Measurements from ENCODE around the gene CENPM.

Gene CENPM

DNA sequence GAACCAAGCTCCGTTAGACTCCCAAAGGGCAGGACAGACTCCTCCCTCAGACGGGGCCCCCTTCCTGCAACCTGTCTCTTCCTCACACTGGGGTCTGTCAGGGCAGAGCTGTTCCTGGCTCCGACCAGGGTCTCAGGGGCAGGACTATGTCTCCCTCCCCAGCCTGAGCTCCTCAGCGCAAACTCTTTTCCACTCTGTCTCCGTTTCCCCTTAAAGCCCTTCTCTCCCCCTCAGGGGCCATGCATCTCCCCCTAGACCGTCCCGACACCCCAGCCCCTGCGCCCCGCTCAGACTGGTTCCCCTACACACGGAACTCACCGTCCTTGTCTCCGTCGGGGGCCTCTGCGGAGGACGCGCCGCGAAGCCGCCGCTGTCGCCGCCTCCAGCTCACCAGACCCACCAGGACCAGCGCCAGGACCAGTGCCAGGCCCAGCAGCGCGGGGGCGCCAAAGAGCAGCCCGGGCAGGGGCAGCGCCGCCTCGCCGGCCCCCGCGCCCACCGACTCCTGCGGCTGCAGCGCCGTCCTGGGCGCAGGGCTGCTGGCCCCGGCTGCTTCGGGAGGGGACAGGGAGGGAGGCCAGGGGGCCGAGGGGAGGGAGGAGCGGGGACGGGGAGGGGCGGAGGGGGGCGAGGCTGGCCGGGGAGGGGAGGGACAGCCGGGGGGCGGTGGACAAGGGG, 21.0 kb downstream of the CENPM start:
- DNase-seq (ENCODE audit: low read depth): no peak
- peak overlapping the region; percentile 18 for H3K4me3 ChIP-seq (ENCODE audit: control insufficient read depth, low read depth, low read length)
- TF ChIP-seq, protein P1, sequence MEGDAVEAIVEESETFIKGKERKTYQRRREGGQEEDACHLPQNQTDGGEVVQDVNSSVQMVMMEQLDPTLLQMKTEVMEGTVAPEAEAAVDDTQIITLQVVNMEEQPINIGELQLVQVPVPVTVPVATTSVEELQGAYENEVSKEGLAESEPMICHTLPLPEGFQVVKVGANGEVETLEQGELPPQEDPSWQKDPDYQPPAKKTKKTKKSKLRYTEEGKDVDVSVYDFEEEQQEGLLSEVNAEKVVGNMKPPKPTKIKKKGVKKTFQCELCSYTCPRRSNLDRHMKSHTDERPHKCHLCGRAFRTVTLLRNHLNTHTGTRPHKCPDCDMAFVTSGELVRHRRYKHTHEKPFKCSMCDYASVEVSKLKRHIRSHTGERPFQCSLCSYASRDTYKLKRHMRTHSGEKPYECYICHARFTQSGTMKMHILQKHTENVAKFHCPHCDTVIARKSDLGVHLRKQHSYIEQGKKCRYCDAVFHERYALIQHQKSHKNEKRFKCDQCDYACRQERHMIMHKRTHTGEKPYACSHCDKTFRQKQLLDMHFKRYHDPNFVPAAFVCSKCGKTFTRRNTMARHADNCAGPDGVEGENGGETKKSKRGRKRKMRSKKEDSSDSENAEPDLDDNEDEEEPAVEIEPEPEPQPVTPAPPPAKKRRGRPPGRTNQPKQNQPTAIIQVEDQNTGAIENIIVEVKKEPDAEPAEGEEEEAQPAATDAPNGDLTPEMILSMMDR (IDR thresholded peaks at IDR 0.05; ENCODE audit: control insufficient read depth, insufficient read depth, low read depth, low read length, missing control alignments): peak; percentile 56

DNA sequence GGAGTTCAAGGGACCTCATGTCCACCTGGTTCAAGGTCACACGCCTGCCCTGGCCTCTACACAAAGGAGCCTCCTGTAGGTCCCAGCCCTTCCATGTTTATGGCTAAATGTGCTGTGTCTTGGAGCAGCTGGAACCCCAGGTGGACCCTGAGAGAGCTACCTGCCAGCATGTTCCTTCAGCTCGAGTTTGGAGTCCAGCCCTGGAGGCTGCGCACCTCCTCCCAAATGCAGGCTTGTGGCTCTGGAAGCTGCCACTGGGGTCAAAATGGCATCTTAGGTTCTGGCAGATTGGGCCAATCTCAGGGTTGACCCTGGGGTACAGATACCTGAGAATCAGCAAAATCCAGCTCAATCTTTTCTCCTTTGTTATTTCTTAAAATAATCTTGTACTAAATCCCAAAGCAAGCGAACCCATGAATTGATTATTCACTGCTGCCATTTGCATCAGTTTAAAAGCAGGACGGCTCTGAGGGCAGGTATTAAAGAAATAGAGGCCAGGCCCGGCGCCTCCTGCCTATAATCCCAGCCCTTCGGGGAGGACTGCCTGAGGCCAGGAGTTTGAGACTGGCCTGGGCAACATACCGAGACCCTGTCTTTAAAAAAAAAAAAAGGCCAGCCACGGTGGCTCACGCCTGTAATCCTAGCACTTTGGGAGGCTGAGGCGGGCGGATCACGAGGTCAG, 23.2 kb downstream of the CENPM start:
- DNase-seq (ENCODE audit: low read depth): no peak
- TF ChIP-seq, protein P1 (IDR thresholded peaks at IDR 0.05; ENCODE audit: control insufficient read depth, insufficient read depth, low read depth, low read length, missing control alignments): no peak
- no peak overlapping the region for H3K4me3 ChIP-seq (ENCODE audit: control insufficient read depth, low read depth, low read length)

DNA sequence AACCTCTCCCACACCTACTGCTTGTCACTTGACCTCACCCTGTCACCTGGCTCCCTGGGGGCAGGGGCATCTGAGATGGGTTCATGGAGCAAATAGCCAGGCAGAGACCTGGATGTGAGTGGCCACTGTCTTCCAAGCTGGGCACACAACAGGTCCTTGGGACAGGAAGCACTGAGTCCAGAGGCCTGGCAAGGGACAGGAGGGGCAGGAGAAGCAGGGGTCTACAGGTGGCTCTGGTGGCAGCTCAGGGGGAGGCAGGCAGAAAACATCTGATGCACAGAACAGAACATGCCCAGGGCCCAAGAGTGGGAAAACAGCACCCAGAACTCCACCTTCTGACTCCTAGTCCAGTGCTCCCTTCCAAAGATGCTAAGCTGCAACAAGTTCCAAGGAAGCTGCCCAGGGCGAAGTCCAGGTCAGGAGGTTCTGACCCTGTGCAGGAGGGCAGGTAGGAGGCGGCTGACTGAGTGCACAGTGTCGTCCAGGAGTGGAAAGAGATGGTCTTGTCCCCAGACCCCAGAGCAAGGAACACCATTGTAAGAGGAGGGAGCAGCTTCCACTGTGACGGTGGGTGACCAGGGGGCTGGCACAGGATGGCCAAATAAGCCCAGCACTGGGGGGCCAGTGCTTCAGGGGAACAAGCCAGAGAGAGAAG, 23.9 kb downstream of the CENPM start:
- TF ChIP-seq, protein P1 (IDR thresholded peaks at IDR 0.05; ENCODE audit: control insufficient read depth, insufficient read depth, low read depth, low read length, missing control alignments): no peak
- no peak overlapping the region for H3K4me3 ChIP-seq (ENCODE audit: control insufficient read depth, low read depth, low read length)
- DNase-seq (ENCODE audit: low read depth): no peak

DNA sequence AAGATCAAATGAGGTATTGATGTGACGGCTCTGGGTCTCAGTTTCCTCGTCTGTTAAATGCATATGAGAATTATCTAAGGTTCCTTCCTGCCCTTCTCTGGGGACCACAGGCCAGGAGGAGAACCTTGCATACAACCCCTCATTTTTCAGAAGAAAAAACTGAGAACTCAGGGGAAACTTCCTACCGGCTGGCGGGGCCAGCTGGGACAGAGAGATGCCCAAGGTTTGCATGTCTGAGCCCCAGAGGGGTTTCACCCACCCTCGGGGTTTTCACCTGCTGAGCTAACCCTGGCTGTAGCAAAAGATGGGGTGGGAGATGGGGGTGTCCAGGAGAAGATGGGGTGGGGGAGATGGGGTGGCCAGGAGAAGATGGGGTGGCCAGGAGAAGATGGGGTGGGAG, 24.6 kb downstream of the CENPM start:
- H3K4me3 ChIP-seq (ENCODE audit: control insufficient read depth, low read depth, low read length): no peak overlapping the region
- TF ChIP-seq, protein P1 (IDR thresholded peaks at IDR 0.05; ENCODE audit: control insufficient read depth, insufficient read depth, low read depth, low read length, missing control alignments): no peak
- DNase-seq (ENCODE audit: low read depth): no peak

DNA sequence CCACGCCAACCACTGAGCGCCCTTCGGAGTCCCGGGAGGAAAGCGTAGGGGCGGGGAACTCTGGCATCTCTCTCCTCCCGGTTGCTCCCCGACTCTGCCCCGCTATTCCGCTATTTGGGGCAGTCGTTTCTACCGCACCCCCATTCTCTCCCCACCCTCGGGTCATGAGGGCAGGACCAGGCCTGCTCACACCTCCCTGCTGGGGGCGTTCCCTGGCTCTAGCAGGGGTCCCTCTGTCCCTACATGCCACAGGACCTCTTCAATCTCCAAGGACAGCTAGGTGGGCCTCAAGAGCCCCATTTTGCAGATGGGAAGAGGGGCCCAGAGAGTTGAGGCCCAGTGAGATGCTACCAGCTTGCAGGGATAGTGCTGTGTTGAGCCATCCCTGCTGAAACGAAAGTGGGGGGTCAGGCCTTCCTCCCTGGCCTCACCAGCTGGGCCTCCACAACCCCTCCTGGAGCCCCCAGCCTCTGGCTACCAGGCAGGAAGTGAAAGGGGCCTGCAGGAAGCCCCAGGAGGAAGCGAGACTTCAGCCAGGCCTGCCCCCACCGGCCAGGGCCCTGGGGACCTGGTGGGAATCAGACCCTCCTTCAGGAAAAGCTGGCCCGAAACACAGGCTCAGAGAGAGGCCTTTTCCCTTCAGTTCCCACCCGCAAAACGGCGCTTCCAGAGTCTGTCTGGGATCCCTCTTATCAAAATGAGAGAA, 26.5 kb downstream of the CENPM start:
- TF ChIP-seq, protein P1 (IDR thresholded peaks at IDR 0.05; ENCODE audit: control insufficient read depth, insufficient read depth, low read depth, low read length, missing control alignments): no peak
- no peak overlapping the region for H3K4me3 ChIP-seq (ENCODE audit: control insufficient read depth, low read depth, low read length)
- DNase-seq (ENCODE audit: low read depth): no peak

Data from AG09309 (cell line).